ENCODE data around the gene L2HGDH.
"Not testable (repeated sequence)": the region's sequence is repeated elsewhere in the genome, so short reads cannot be mapped to it uniquely, and the experiment has no call there.

The L2HGDH gene

GRCh38 chr14:50311972-50312733 is at the start of gene L2HGDH, which contains the start of gene DMAC2L:
Gene L2HGDH, minus strand, starts transcription at chr14:50312229. Its CDS starts 79 bp downstream, at chr14:50312150.
Gene DMAC2L, plus strand, starts transcription at chr14:50312324. Its CDS starts 9,164 bp downstream, at chr14:50321488.
- peak within 1 kb of the TSS; percentile 69 for H3K4me3 ChIP-seq (ENCODE audit: low read length)
- H3K4me1 ChIP-seq (ENCODE audit: control insufficient read depth, insufficient read depth, low read length) = peaks cover 8% of the 10 kb centered on the region
- H3K27me3 ChIP-seq (ENCODE audit: control insufficient read depth, insufficient read depth, low read length) = no peaks in the 10 kb centered on the region
- peak within 1 kb of the TSS; percentile 80 for H3K9ac ChIP-seq (ENCODE audit: low read length)
- no peaks in the 10 kb centered on the region for H3K36me3 ChIP-seq (ENCODE audit: control insufficient read depth, insufficient read depth, low read length)
- peak within 1 kb of the TSS; percentile 97 for H3K27ac ChIP-seq (ENCODE audit: low read depth, low read length)

GRCh38 chr14:50360851-50361250 is 48.8 kb upstream of the L2HGDH start:
- Histone ChIP-seq H3K4me3 (ENCODE audit: low read length) (no peak overlapping the region), H3K4me1 (ENCODE audit: control insufficient read depth, insufficient read depth, low read length) (no peaks in the 10 kb centered on the region), H3K36me3 (ENCODE audit: control insufficient read depth, insufficient read depth, low read length) (peaks cover 6% of the 10 kb centered on the region), H3K9ac (ENCODE audit: low read length) (no peak overlapping the region), H3K27me3 (ENCODE audit: control insufficient read depth, insufficient read depth, low read length) (no peaks in the 10 kb centered on the region), H3K27ac (ENCODE audit: low read depth, low read length) (no peak overlapping the region)

GRCh38 chr14:50360093-50360492 is 48.1 kb upstream of the L2HGDH start:
- Histone ChIP-seq H3K9ac (ENCODE audit: low read length) (no peak overlapping the region), H3K36me3 (ENCODE audit: control insufficient read depth, insufficient read depth, low read length) (peaks cover 6% of the 10 kb centered on the region), H3K27me3 (ENCODE audit: control insufficient read depth, insufficient read depth, low read length) (no peaks in the 10 kb centered on the region), H3K27ac (ENCODE audit: low read depth, low read length) (no peak overlapping the region), H3K4me3 (ENCODE audit: low read length) (no peak overlapping the region), H3K4me1 (ENCODE audit: control insufficient read depth, insufficient read depth, low read length) (no peaks in the 10 kb centered on the region)

GRCh38 chr14:50359631-50360030 is 47.6 kb upstream of the L2HGDH start:
- Histone ChIP-seq H3K27ac (ENCODE audit: low read depth, low read length) (no peak overlapping the region), H3K27me3 (ENCODE audit: control insufficient read depth, insufficient read depth, low read length) (no peaks in the 10 kb centered on the region), H3K4me3 (ENCODE audit: low read length) (no peak overlapping the region), H3K4me1 (ENCODE audit: control insufficient read depth, insufficient read depth, low read length) (no peaks in the 10 kb centered on the region), H3K9ac (ENCODE audit: low read length) (no peak overlapping the region), H3K36me3 (ENCODE audit: control insufficient read depth, insufficient read depth, low read length) (peaks cover 6% of the 10 kb centered on the region)

- Histone ChIP-seq H3K27me3 (ENCODE audit: control insufficient read depth, insufficient read depth, low read length) (no peaks in the 10 kb centered on the region), H3K4me3 (ENCODE audit: low read length) (no peak overlapping the region), H3K9ac (ENCODE audit: low read length) (no peak overlapping the region), H3K4me1 (ENCODE audit: control insufficient read depth, insufficient read depth, low read length) (peaks cover 2% of the 10 kb centered on the region), H3K27ac (ENCODE audit: low read depth, low read length) (no peak overlapping the region), H3K36me3 (ENCODE audit: control insufficient read depth, insufficient read depth, low read length) (peaks cover 6% of the 10 kb centered on the region)
Measured at GRCh38 chr14:50357753-50358395, 45.8 kb upstream of the L2HGDH start.

GRCh38 chr14:50357124-50357523 is 45.1 kb upstream of the L2HGDH start:
- Histone ChIP-seq H3K36me3 (ENCODE audit: control insufficient read depth, insufficient read depth, low read length) (peaks cover 6% of the 10 kb centered on the region), H3K27ac (ENCODE audit: low read depth, low read length) (no peak overlapping the region), H3K9ac (ENCODE audit: low read length) (no peak overlapping the region), H3K27me3 (ENCODE audit: control insufficient read depth, insufficient read depth, low read length) (no peaks in the 10 kb centered on the region), H3K4me1 (ENCODE audit: control insufficient read depth, insufficient read depth, low read length) (peaks cover 4% of the 10 kb centered on the region), H3K4me3 (ENCODE audit: low read length) (no peak overlapping the region)

- H3K4me3 ChIP-seq (ENCODE audit: low read length); H3K36me3 ChIP-seq (ENCODE audit: control insufficient read depth, insufficient read depth, low read length); H3K27me3 ChIP-seq (ENCODE audit: control insufficient read depth, insufficient read depth, low read length); H3K9ac ChIP-seq (ENCODE audit: low read length); H3K27ac ChIP-seq (ENCODE audit: low read depth, low read length); H3K4me1 ChIP-seq (ENCODE audit: control insufficient read depth, insufficient read depth, low read length): not testable (repeated sequence)
Measured at GRCh38 chr14:50356283-50356682, 44.3 kb upstream of the L2HGDH start.

- Histone ChIP-seq H3K4me1 (ENCODE audit: control insufficient read depth, insufficient read depth, low read length) (peaks cover 4% of the 10 kb centered on the region), H3K4me3 (ENCODE audit: low read length) (no peak overlapping the region), H3K36me3 (ENCODE audit: control insufficient read depth, insufficient read depth, low read length) (peaks cover 6% of the 10 kb centered on the region), H3K27ac (ENCODE audit: low read depth, low read length) (no peak overlapping the region), H3K27me3 (ENCODE audit: control insufficient read depth, insufficient read depth, low read length) (no peaks in the 10 kb centered on the region), H3K9ac (ENCODE audit: low read length) (no peak overlapping the region)
Measured at GRCh38 chr14:50355692-50356091, 43.7 kb upstream of the L2HGDH start.

GRCh38 chr14:50354527-50354926 is 42.5 kb upstream of the L2HGDH start:
- no peaks in the 10 kb centered on the region for H3K27me3 ChIP-seq (ENCODE audit: control insufficient read depth, insufficient read depth, low read length)
- H3K36me3 ChIP-seq (ENCODE audit: control insufficient read depth, insufficient read depth, low read length) = peaks cover 6% of the 10 kb centered on the region
- no peak overlapping the region for H3K4me3 ChIP-seq (ENCODE audit: low read length)
- no peak overlapping the region for H3K9ac ChIP-seq (ENCODE audit: low read length)
- H3K4me1 ChIP-seq (ENCODE audit: control insufficient read depth, insufficient read depth, low read length) = peaks cover 4% of the 10 kb centered on the region
- H3K27ac ChIP-seq (ENCODE audit: low read depth, low read length) = no peak overlapping the region

GRCh38 chr14:50353126-50353525 is 41.1 kb upstream of the L2HGDH start:
- H3K4me3 ChIP-seq (ENCODE audit: low read length) = no peak overlapping the region
- peaks cover 4% of the 10 kb centered on the region for H3K4me1 ChIP-seq (ENCODE audit: control insufficient read depth, insufficient read depth, low read length)
- no peak overlapping the region for H3K9ac ChIP-seq (ENCODE audit: low read length)
- peaks cover 4% of the 10 kb centered on the region for H3K36me3 ChIP-seq (ENCODE audit: control insufficient read depth, insufficient read depth, low read length)
- no peaks in the 10 kb centered on the region for H3K27me3 ChIP-seq (ENCODE audit: control insufficient read depth, insufficient read depth, low read length)
- H3K27ac ChIP-seq (ENCODE audit: low read depth, low read length) = no peak overlapping the region

GRCh38 chr14:50352584-50352983 is 40.6 kb upstream of the L2HGDH start:
- Histone ChIP-seq H3K27ac (ENCODE audit: low read depth, low read length) (no peak overlapping the region), H3K4me3 (ENCODE audit: low read length) (no peak overlapping the region), H3K4me1 (ENCODE audit: control insufficient read depth, insufficient read depth, low read length) (peaks cover 5% of the 10 kb centered on the region), H3K27me3 (ENCODE audit: control insufficient read depth, insufficient read depth, low read length) (no peaks in the 10 kb centered on the region), H3K36me3 (ENCODE audit: control insufficient read depth, insufficient read depth, low read length) (no peaks in the 10 kb centered on the region), H3K9ac (ENCODE audit: low read length) (no peak overlapping the region)

GRCh38 chr14:50350975-50351374 is 38.9 kb upstream of the L2HGDH start:
- Histone ChIP-seq H3K4me3 (ENCODE audit: low read length) (no peak overlapping the region), H3K36me3 (ENCODE audit: control insufficient read depth, insufficient read depth, low read length) (no peaks in the 10 kb centered on the region), H3K4me1 (ENCODE audit: control insufficient read depth, insufficient read depth, low read length) (peaks cover 7% of the 10 kb centered on the region), H3K27ac (ENCODE audit: low read depth, low read length) (no peak overlapping the region), H3K27me3 (ENCODE audit: control insufficient read depth, insufficient read depth, low read length) (no peaks in the 10 kb centered on the region), H3K9ac (ENCODE audit: low read length) (no peak overlapping the region)

- Histone ChIP-seq H3K27me3 (ENCODE audit: control insufficient read depth, insufficient read depth, low read length) (no peaks in the 10 kb centered on the region), H3K4me3 (ENCODE audit: low read length) (no peak overlapping the region), H3K27ac (ENCODE audit: low read depth, low read length) (no peak overlapping the region), H3K9ac (ENCODE audit: low read length) (no peak overlapping the region), H3K36me3 (ENCODE audit: control insufficient read depth, insufficient read depth, low read length) (no peaks in the 10 kb centered on the region), H3K4me1 (ENCODE audit: control insufficient read depth, insufficient read depth, low read length) (peaks cover 19% of the 10 kb centered on the region)
Measured at GRCh38 chr14:50348933-50349332, 36.9 kb upstream of the L2HGDH start.
